T follicular helper cell (primary cell): Measurements from ENCODE around the gene PPL.
"Not testable (repeated sequence)": the region's sequence is repeated elsewhere in the genome, so short reads cannot be mapped to it uniquely, and the experiment has no call there.

Source experiments
- DNase-seq: peaks from one replicate; pipeline ENCODE4 v3.0.0-alpha.2; 2020; ENCODE audit warnings: low read depth

Gene PPL

GRCh38 chr16:4911970-4912386 is 25.0 kb downstream of the PPL start:
- no peak for DNase-seq

GRCh38 chr16:4910828-4911227 is 26.1 kb downstream of the PPL start:
- DNase-seq, result no peak

GRCh38 chr16:4909825-4910224 is 27.1 kb downstream of the PPL start:
- DNase-seq, result no peak

GRCh38 chr16:4908854-4909401 is 28.0 kb downstream of the PPL start:
- DNase-seq, result no peak

GRCh38 chr16:4904942-4905615 is 31.9 kb downstream of the PPL start:
- no peak for DNase-seq

GRCh38 chr16:4904108-4904941 is 32.6 kb downstream of the PPL start:
- DNase-seq, result no peak

GRCh38 chr16:4902038-4902437 is 34.9 kb downstream of the PPL start:
- no peak for DNase-seq

- DNase-seq, result no peak
These were observed 36.2 kb downstream of the PPL start for GRCh38 chr16:4900750-4901149.

- no peak for DNase-seq
These were observed 36.9 kb downstream of the PPL start for GRCh38 chr16:4900036-4900435.

GRCh38 chr16:4899474-4899846 is 37.5 kb downstream of the PPL start:
- no peak for DNase-seq

- no peak for DNase-seq
These were observed 38.0 kb downstream of the PPL start for GRCh38 chr16:4898811-4899473.

- DNase-seq, result no peak
These were observed 39.6 kb downstream of the PPL start for GRCh38 chr16:4897328-4897727.

GRCh38 chr16:4896761-4897160 is 40.2 kb downstream of the PPL start:
- DNase-seq, result not testable (repeated sequence)

GRCh38 chr16:4895366-4895765 is 41.6 kb downstream of the PPL start:
- DNase-seq, result no peak

- DNase-seq, result no peak
These were observed 42.4 kb downstream of the PPL start for GRCh38 chr16:4894276-4895150.

- DNase-seq, result no peak
These were observed 43.7 kb downstream of the PPL start for GRCh38 chr16:4893103-4893862.

- DNase-seq, result no peak
These were observed 44.4 kb downstream of the PPL start for GRCh38 chr16:4892361-4893102.

GRCh38 chr16:4891886-4892216 is 45.1 kb downstream of the PPL start:
- no peak for DNase-seq

- DNase-seq, result no peak
These were observed 45.7 kb downstream of the PPL start for GRCh38 chr16:4891097-4891885.
